Left lung (tissue), 10 donors: ENCODE measurements around the gene RASL12. TPM values are rescaled to one million over a fixed set of nuclear protein-coding genes. Genes with fewer than 3 reads are reported as not detected.

ENCODE experiments used
- ATAC-seq: fragments of 200-7000 bp; cut with Tn5 transposase; one replicate; pipeline ENCODE4 v1.9.1; 2020; ENCODE audit warnings: moderate library complexity
- DNase-seq, 4 donors: peaks; one replicate each; pipeline ENCODE4 v3.0.0-alpha.2; 2013 to 2020
- H3K27ac ChIP-seq, 2 donors: fragments of 200-600 bp; sonication (generic) in 1 of 2; one replicate each; pipeline versions ENCODE4 v1.5.0 to v1.8.0; 2020 to 2021
- H3K27me3 ChIP-seq, 2 donors: fragments of 200-600 bp; sonication (generic) in 1 of 2; one replicate each; pipeline versions ENCODE4 v1.5.0 to v1.8.0; 2020 to 2021
- H3K36me3 ChIP-seq, 2 donors: fragments of 200-600 bp; sonication (generic) in 1 of 2; one replicate each; pipeline versions ENCODE4 v1.5.0 to v1.8.0; 2020 to 2021
- H3K4me1 ChIP-seq, 2 donors: fragments of 200-600 bp; one replicate each; pipeline ENCODE4 v1.8.0; 2021
- H3K4me3 ChIP-seq, 2 donors: fragments of 200-600 bp; sonication (generic) in 1 of 2; one replicate each; pipeline versions ENCODE4 v1.5.0 to v1.8.0; 2020 to 2021; ENCODE audit warnings: mild to moderate bottlenecking in 1 of 2
- H3K9me3 ChIP-seq, 2 donors: fragments of 200-600 bp; sonication (generic) in 1 of 2; one replicate each; pipeline versions ENCODE4 v1.5.0 to v1.8.0; 2020 to 2021
- CTCF ChIP-seq, 2 donors: fragments of 200-600 bp; sonication (generic) in 1 of 2; IDR thresholded peaks; one replicate each; pipeline versions ENCODE4 v1.5.0 to v1.8.0; 2021; ENCODE audit warnings: antibody characterized with exemption in 2 of 2
- intact Hi-C, 2 donors: fragments of 100-400 bp; cut with DNase I; formaldehyde crosslinking; loops; one replicate each; pipeline versions ENCODE4 v1.11.2 to v1.14.2; 2022
- polyA plus RNA-seq, 6 donors: library from polyadenylated mRNA; unstranded; fragments of 120-200 nt; gene quantifications; one replicate each; pipeline ENCODE4 v1.2.1, GENCODE V29; 2013; ENCODE audit not compliant: insufficient read length in 6 of 6
- total RNA-seq, 2 donors: library from RNA; stranded (reverse); fragmentation: NEBNext Ultra II Directional; extraction: Animal tissue kit (Norgen Biotek cat#: 25700); gene quantifications; one replicate each; pipeline ENCODE4 v1.2.1, GENCODE V29; 2021
- donor health status: DM: no; HTN: yes; CAD: no.
- donor health status: DM: no; HTN: no; CAD: no.

The RASL12 gene
- total and polyA plus RNA-seq, 8 donors: 23.8 to 127 (median 105) TPM

GRCh38 chr15:65084500-65085206, 16.9 kb upstream of the RASL12 start:
- DNase-seq: no peak
- H3K27me3 ChIP-seq: peaks cover 0 to 15% of the 10 kb centered on the region in 2 donors
- no peaks in the 10 kb centered on the region for H3K36me3 ChIP-seq
- no peak overlapping the region for H3K4me3 ChIP-seq
- H3K9me3 ChIP-seq: no peaks in the 10 kb centered on the region
- intact Hi-C loops: no loop called here
- no peak for TF ChIP-seq CTCF (IDR thresholded peaks at IDR 0.05)
- peak overlapping the region in 1 of 2 donors; percentile 23 for H3K27ac ChIP-seq
- H3K4me1 ChIP-seq: peaks cover 38 to 55% of the 10 kb centered on the region in 2 donors
- ATAC-seq: no peak

- intact Hi-C loops: no loop called here
- ATAC-seq (peak; percentile 7), DNase-seq (peak in 2 of 4 donors; percentile 91 to 93)
- TF ChIP-seq CTCF (IDR thresholded peaks at IDR 0.05): peak in 1 of 2 donors; percentile 46
- Histone ChIP-seq H3K4me3 (no peak overlapping the region), H3K27ac (no peak overlapping the region), H3K9me3 (no peaks in the 10 kb centered on the region), H3K4me1 (peaks cover 35 to 52% of the 10 kb centered on the region in 2 donors), H3K27me3 (peaks cover 0 to 28% of the 10 kb centered on the region in 2 donors), H3K36me3 (no peaks in the 10 kb centered on the region)
Observed at GRCh38 chr15:65083262-65083701, 15.5 kb upstream of the RASL12 start.

GRCh38 chr15:65082303-65082953, 14.6 kb upstream of the RASL12 start:
- Histone ChIP-seq H3K27ac (peak overlapping the region in 1 of 2 donors; percentile 33), H3K36me3 (no peaks in the 10 kb centered on the region), H3K9me3 (no peaks in the 10 kb centered on the region), H3K4me3 (no peak overlapping the region), H3K4me1 (peaks cover 30 to 43% of the 10 kb centered on the region in 2 donors), H3K27me3 (peaks cover 1 to 37% of the 10 kb centered on the region in 2 donors)
- ATAC-seq (peak; percentile 54), DNase-seq (no peak)
- no peak for TF ChIP-seq CTCF (IDR thresholded peaks at IDR 0.05)
- intact Hi-C loops: no loop called here

- peak overlapping the region in 1 of 2 donors; percentile 33 for H3K27ac ChIP-seq
- DNase-seq (no peak), ATAC-seq (no peak)
- H3K4me3 ChIP-seq: no peak overlapping the region
- intact Hi-C loops: no loop called here
- peaks cover 5 to 44% of the 10 kb centered on the region in 2 donors for H3K27me3 ChIP-seq
- peaks cover 26 to 36% of the 10 kb centered on the region in 2 donors for H3K4me1 ChIP-seq
- H3K36me3 ChIP-seq: no peaks in the 10 kb centered on the region
- no peak for TF ChIP-seq CTCF (IDR thresholded peaks at IDR 0.05)
- no peaks in the 10 kb centered on the region for H3K9me3 ChIP-seq
Observed at GRCh38 chr15:65081758-65082157, 14.0 kb upstream of the RASL12 start.

GRCh38 chr15:65081270-65081669, 13.5 kb upstream of the RASL12 start:
- Histone ChIP-seq H3K9me3 (no peaks in the 10 kb centered on the region), H3K4me1 (peaks cover 26 to 32% of the 10 kb centered on the region in 2 donors), H3K4me3 (no peak overlapping the region), H3K27me3 (peaks cover 5 to 48% of the 10 kb centered on the region in 2 donors), H3K36me3 (no peaks in the 10 kb centered on the region), H3K27ac (no peak overlapping the region)
- ATAC-seq (peak; percentile 62), DNase-seq (no peak)
- TF ChIP-seq CTCF (IDR thresholded peaks at IDR 0.05): no peak
- intact Hi-C loops: no loop called here
